ENCODE results near the gene POLL. TPM values are rescaled to one million over a fixed set of nuclear protein-coding genes. Genes with fewer than 3 reads are reported as not detected.

Gene POLL
- total RNA-seq, 1 donor from 2014 or later, result 22.8 TPM

- Mint-ChIP-seq H3K9me3 (peaks cover 2% of the 10 kb centered on the region), H3K36me3 (peaks cover 8% of the 10 kb centered on the region), H3K4me1 (peaks cover 12% of the 10 kb centered on the region), H3K27ac (no peak overlapping the region), H3K4me3 (no peak overlapping the region), H3K27me3 (ENCODE audit: insufficient read depth, low read depth) (peaks cover 11% of the 10 kb centered on the region)
- H3K4me2 ChIP-seq, result no peak overlapping the region
- peaks cover 16% of the 10 kb centered on the region for H3F3A ChIP-seq (ENCODE audit: low read depth)
- no peaks in the 10 kb centered on the region for H3K36me3 ChIP-seq
- TF ChIP-seq EZH2 (IDR thresholded peaks at IDR 0.05) (no peak), EZH2phosphoT487 (IDR thresholded peaks at IDR 0.05) (no peak), CTCF (IDR thresholded peaks at IDR 0.05) (no peak)
- peaks cover 10% of the 10 kb centered on the region for H3K27me3 ChIP-seq
- H3K9me3 ChIP-seq (ENCODE audit: low read depth), result no peaks in the 10 kb centered on the region
- no peaks in the 10 kb centered on the region for H3K79me2 ChIP-seq (ENCODE audit: low read depth)
- no peak overlapping the region for H3K27ac ChIP-seq
- peaks cover 19% of the 10 kb centered on the region for H3K4me1 ChIP-seq
- no peak overlapping the region for H2AFZ ChIP-seq (replicated peaks)
- no peak overlapping the region for H3K9ac ChIP-seq
- DNase-seq (ENCODE audit: low spot score), result no peak
- H3K4me3 ChIP-seq, result no peak overlapping the region
- H4K20me1 ChIP-seq (ENCODE audit: low read depth), result peaks cover 38% of the 10 kb centered on the region
These were observed 10.8 kb downstream of the POLL start for GRCh38 chr10:101577121-101577871.

- Histone ChIP-seq H4K20me1 (ENCODE audit: low read depth) (peaks cover 30% of the 10 kb centered on the region), H3K9me3 (ENCODE audit: low read depth) (no peaks in the 10 kb centered on the region), H3K36me3 (no peaks in the 10 kb centered on the region), H3F3A (ENCODE audit: low read depth) (peaks cover 9% of the 10 kb centered on the region), H3K27ac (no peak overlapping the region), H3K79me2 (ENCODE audit: low read depth) (no peaks in the 10 kb centered on the region), H2AFZ (replicated peaks) (no peak overlapping the region), H3K4me2 (no peak overlapping the region), H3K27me3 (peaks cover 19% of the 10 kb centered on the region), H3K9ac (no peak overlapping the region), H3K4me3 (no peak overlapping the region), H3K4me1 (peaks cover 11% of the 10 kb centered on the region)
- DNase-seq (ENCODE audit: low spot score), result no peak
- Mint-ChIP-seq H3K9me3 (peaks cover 2% of the 10 kb centered on the region), H3K4me1 (peaks cover 8% of the 10 kb centered on the region), H3K27me3 (ENCODE audit: insufficient read depth, low read depth) (peaks cover 19% of the 10 kb centered on the region), H3K4me3 (peak overlapping the region; percentile 64), H3K36me3 (peaks cover 8% of the 10 kb centered on the region), H3K27ac (peak overlapping the region; percentile 42)
- TF ChIP-seq EZH2phosphoT487 (IDR thresholded peaks at IDR 0.05), result no peak
- TF ChIP-seq CTCF (IDR thresholded peaks at IDR 0.05), result no peak
- TF ChIP-seq EZH2 (IDR thresholded peaks at IDR 0.05), result no peak
These were observed 11.7 kb downstream of the POLL start for GRCh38 chr10:101576211-101576863.

DNA sequence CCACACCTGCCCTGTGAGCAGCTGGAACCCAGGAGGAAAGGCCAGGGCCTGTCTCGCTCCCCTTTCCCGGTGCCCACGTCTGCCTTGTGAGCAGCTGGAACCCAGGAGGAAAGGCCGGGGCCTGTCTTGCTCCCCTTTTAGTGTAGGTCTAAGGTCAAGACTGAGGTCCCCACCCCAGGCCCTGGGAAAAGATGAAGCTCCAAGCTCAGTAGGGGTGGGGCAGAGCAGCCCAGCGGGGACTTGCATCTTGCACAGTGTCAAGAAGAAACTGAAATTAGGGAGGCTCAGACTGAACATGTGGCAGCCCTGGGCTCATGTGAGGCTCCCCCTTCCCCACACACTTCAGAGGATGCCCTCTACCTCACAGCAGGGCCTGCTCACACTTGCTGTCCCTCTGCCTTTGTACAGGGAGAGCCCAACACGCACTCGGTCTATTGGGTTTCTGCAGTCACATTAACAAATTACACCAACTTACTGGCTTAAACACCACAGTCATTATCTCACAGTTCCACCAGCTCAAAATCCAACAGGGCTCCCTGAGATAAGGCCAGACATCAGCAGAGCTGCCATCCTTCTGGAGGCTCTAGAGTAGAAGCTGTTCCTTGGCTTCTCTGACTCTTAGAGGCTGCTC lies 12.4 kb downstream of the POLL start:
- peaks cover 24% of the 10 kb centered on the region for H4K20me1 ChIP-seq (ENCODE audit: low read depth)
- H3K4me3 Mint-ChIP-seq, result peak overlapping the region; percentile 64
- H3K4me3 ChIP-seq, result no peak overlapping the region
- H3K9me3 ChIP-seq (ENCODE audit: low read depth), result no peaks in the 10 kb centered on the region
- H3K27ac ChIP-seq, result no peak overlapping the region
- peaks cover 22% of the 10 kb centered on the region for H3K27me3 Mint-ChIP-seq (ENCODE audit: insufficient read depth, low read depth)
- H3K27me3 ChIP-seq, result peaks cover 26% of the 10 kb centered on the region
- H3K4me1 ChIP-seq, result peaks cover 5% of the 10 kb centered on the region
- no peaks in the 10 kb centered on the region for H3K36me3 ChIP-seq
- peaks cover 2% of the 10 kb centered on the region for H3K9me3 Mint-ChIP-seq
- peak overlapping the region; percentile 42 for H3K27ac Mint-ChIP-seq
- H3F3A ChIP-seq (ENCODE audit: low read depth), result peaks cover 7% of the 10 kb centered on the region
- DNase-seq (ENCODE audit: low spot score), result no peak
- H3K79me2 ChIP-seq (ENCODE audit: low read depth), result no peaks in the 10 kb centered on the region
- H3K4me1 Mint-ChIP-seq, result peaks cover 11% of the 10 kb centered on the region
- H3K36me3 Mint-ChIP-seq, result peaks cover 8% of the 10 kb centered on the region
- H3K9ac ChIP-seq, result no peak overlapping the region
- TF ChIP-seq EZH2 (IDR thresholded peaks at IDR 0.05) (no peak), CTCF (IDR thresholded peaks at IDR 0.05) (no peak), EZH2phosphoT487 (IDR thresholded peaks at IDR 0.05) (no peak)
- no peak overlapping the region for H2AFZ ChIP-seq (replicated peaks)
- no peak overlapping the region for H3K4me2 ChIP-seq
